SK-N-SH (cell line): ENCODE results near the gene LGR6. TPM values are rescaled to one million over a fixed set of nuclear protein-coding genes. Genes with fewer than 3 reads are reported as not detected.

Experiments
- CTCF ChIA-PET: fragments of 300-600, 350-600 bp; formaldehyde crosslinking; extraction: SDS; loops from one replicate; lab custom pipeline; 2021; lab: Yijun Ruan, JAX
- POLR2A ChIA-PET: fragments of 350-600 bp; sonication (Branson Sonifier 250); formaldehyde crosslinking; extraction: SDS; loops from one replicate; lab custom pipeline; 2020; ENCODE audit warnings: antibody characterized with exemption, inconsistent platforms; lab: Yijun Ruan, JAX
- DNase-seq: peaks from one replicate; pipeline ENCODE4 v3.0.0; 2012
- H2AFZ ChIP-seq: fragments of 200-600 bp; sonication (generic); 2 replicates; pipeline ENCODE4 v1.8.1; 2016; ENCODE audit warnings: antibody characterized with exemption, mild to moderate bottlenecking, low read depth
- H3F3A ChIP-seq: fragments of 200-600 bp; sonication (generic); replicated peaks from 2 replicates; pipeline ENCODE3; 2016; ENCODE audit warnings: antibody characterized with exemption, mild to moderate bottlenecking; ENCODE audit not compliant: insufficient read depth
- H3K27ac ChIP-seq, 2 experiments: fragments of 200-500 bp in 1 of 2; fragments of 200-600 bp in 1 of 2; sonication (Bioruptor generic) in 1 of 2; sonication (generic), shearing (Covaris generic) in 1 of 2; 2 replicates each; pipeline versions ENCODE4 v1.5.1 to v1.6.1; 2014 to 2016; ENCODE audit warnings: low read depth in 2 of 2, inconsistent platforms in 1 of 2, low read length in 1 of 2, mild to moderate bottlenecking in 1 of 2, mixed read lengths in 1 of 2
- H3K27me3 ChIP-seq: fragments of 200-600 bp; sonication (generic), shearing (Covaris generic); 2 replicates; pipeline ENCODE4 v1.6.1; 2016; ENCODE audit warnings: mixed run types; ENCODE audit not compliant: insufficient read depth
- H3K36me3 ChIP-seq, 2 experiments: fragments of 200-500 bp in 1 of 2; fragments of 200-600 bp in 1 of 2; sonication (Bioruptor generic) in 1 of 2; sonication (generic) in 1 of 2; replicated peaks in 1 of 2; 2 replicates each; pipeline versions ENCODE3 to v1.5.1; 2014 to 2016; ENCODE audit warnings: low read length in 1 of 2, mild to moderate bottlenecking in 1 of 2; ENCODE audit not compliant: insufficient read depth in 2 of 2, control insufficient read depth in 1 of 2
- H3K4me1 ChIP-seq, 2 experiments: fragments of 200-500 bp in 1 of 2; fragments of 200-600 bp in 1 of 2; sonication (Bioruptor generic) in 1 of 2; sonication (generic), shearing (Covaris generic) in 1 of 2; 2 replicates each; pipeline versions ENCODE4 v1.5.1 to v1.6.1; 2014 to 2016; ENCODE audit warnings: low read depth in 1 of 2, low read length in 1 of 2, mixed run types in 1 of 2; ENCODE audit not compliant: insufficient read depth in 2 of 2, control insufficient read depth in 1 of 2
- H3K4me2 ChIP-seq: fragments of 200-600 bp; sonication (generic), shearing (Covaris generic); 2 replicates; pipeline ENCODE4 v1.6.1; 2017; ENCODE audit warnings: mixed run types
- H3K4me3 ChIP-seq, 2 experiments: fragments of 200-500 bp in 1 of 2; fragments of 200-600 bp in 1 of 2; sonication (Bioruptor generic) in 1 of 2; sonication (generic), shearing (Covaris generic) in 1 of 2; 2 replicates each; pipeline versions ENCODE4 v1.5.1 to v1.8.1; 2014 to 2016; ENCODE audit warnings: low read depth in 2 of 2, inconsistent platforms in 1 of 2, low read length in 1 of 2, mild to moderate bottlenecking in 1 of 2, mixed read lengths in 1 of 2, moderate library complexity in 1 of 2
- H3K79me2 ChIP-seq: fragments of 200-600 bp; sonication (generic); 2 replicates; pipeline ENCODE4 v1.8.1; 2017; ENCODE audit warnings: mild to moderate bottlenecking; ENCODE audit not compliant: insufficient read depth
- H3K9ac ChIP-seq: fragments of 200-600 bp; sonication (generic); 2 replicates; pipeline ENCODE4 v1.6.1; 2017; ENCODE audit warnings: mixed run types
- H3K9me2 ChIP-seq: fragments of 200-600 bp; sonication (generic); 2 replicates; pipeline ENCODE4 v1.6.1; 2017; ENCODE audit warnings: mixed run types
- H3K9me3 ChIP-seq: fragments of 200-600 bp; sonication (generic); 2 replicates; pipeline ENCODE4 v1.6.1; 2017; ENCODE audit warnings: mixed run types, mild to moderate bottlenecking, moderate library complexity
- H4K20me1 ChIP-seq: fragments of 200-600 bp; sonication (generic); 2 replicates; pipeline ENCODE4 v1.6.1; 2017; ENCODE audit warnings: mild to moderate bottlenecking, mixed run types; ENCODE audit not compliant: insufficient read depth
- CHD2 ChIP-seq: fragments of 150-350 bp; IDR thresholded peaks from 2 replicates; pipeline ENCODE4 v1.6.1; 2018; ENCODE audit warnings: low read length; ENCODE audit not compliant: partially characterized antibody
- ELF1 ChIP-seq: IDR thresholded peaks from 2 replicates; pipeline ENCODE4 v1.4.0; 2012
- EZH2phosphoT487 ChIP-seq: fragments of 200-600 bp; sonication (generic); IDR thresholded peaks from 2 replicates; pipeline ENCODE4 v1.6.1; 2017; ENCODE audit warnings: low read depth, mixed run types, mild to moderate bottlenecking, antibody characterized with exemption, moderate library complexity, borderline replicate concordance
- FOXJ3 ChIP-seq: sonication (generic); formaldehyde crosslinking; IDR thresholded peaks from 2 replicates; pipeline ENCODE4 v1.5.1; 2020; ENCODE audit warnings: mild to moderate bottlenecking, missing genetic modification reagents
- FOXM1 ChIP-seq: IDR thresholded peaks from 2 replicates; pipeline ENCODE4 v1.4.0; 2012; ENCODE audit warnings: low read depth, mild to moderate bottlenecking
- GABPA ChIP-seq: IDR thresholded peaks from 2 replicates; pipeline ENCODE4 v1.4.0; 2012; ENCODE audit warnings: low read depth, mild to moderate bottlenecking
- GATA2 ChIP-seq: sonication (generic); formaldehyde crosslinking; IDR thresholded peaks from 2 replicates; pipeline ENCODE4 v1.5.0; 2020; ENCODE audit warnings: mild to moderate bottlenecking, missing genetic modification reagents
- JUND ChIP-seq: IDR thresholded peaks from 2 replicates; pipeline ENCODE4 v1.4.0; 2012
- NFIC ChIP-seq: IDR thresholded peaks from 2 replicates; pipeline ENCODE4 v1.4.0; 2012; ENCODE audit warnings: borderline replicate concordance
- NRF1 ChIP-seq: IDR thresholded peaks from 2 replicates; pipeline ENCODE4 v1.6.1; 2012; ENCODE audit warnings: low read depth, mild to moderate bottlenecking, low read length
- POLR2AphosphoS5 ChIP-seq: IDR thresholded peaks from 2 replicates; pipeline ENCODE4 v1.6.1; 2012; ENCODE audit warnings: low read depth, low read length
- RAD21 ChIP-seq: IDR thresholded peaks from 2 replicates; pipeline ENCODE4 v1.6.1; 2012; ENCODE audit warnings: mild to moderate bottlenecking, low read length
- RFX5 ChIP-seq: IDR thresholded peaks from 2 replicates; pipeline ENCODE4 v1.6.1; 2012; ENCODE audit warnings: mild to moderate bottlenecking, improper control_type of control experiment, low read length
- SMC3 ChIP-seq: IDR thresholded peaks from 2 replicates; pipeline ENCODE4 v1.6.1; 2012; ENCODE audit warnings: low read depth, low read length, improper control_type of control experiment
- TAF1 ChIP-seq: IDR thresholded peaks from 2 replicates; pipeline ENCODE4 v1.6.1; 2012; ENCODE audit warnings: low read depth, mild to moderate bottlenecking, low read length, moderate library complexity, borderline replicate concordance
- TCF12 ChIP-seq: IDR thresholded peaks from 2 replicates; pipeline ENCODE4 v1.4.0; 2012
- TEAD4 ChIP-seq: IDR thresholded peaks from 2 replicates; pipeline ENCODE4 v1.4.0; 2012; ENCODE audit warnings: mild to moderate bottlenecking, borderline replicate concordance; ENCODE audit not compliant: insufficient read depth
- YY1 ChIP-seq: IDR thresholded peaks from 2 replicates; pipeline ENCODE4 v1.4.0; 2012; ENCODE audit warnings: low read depth, mild to moderate bottlenecking
- WGBS: methylation state at CpG from one replicate; pipeline ENCODE4 v1.1.6; 2017; ENCODE audit warnings: low lambda C conversion rate; 5-methylcytosine and 5-hydroxymethylcytosine counted together
- polyA plus RNA-seq, 3 experiments: library from polyadenylated mRNA; depleted of rRNA; stranded (reverse); fragments of >200 nt; gene quantifications; 2 replicates each; pipeline ENCODE4 v1.2.3, GENCODE V29; 2012
- TF ChIP-seq, protein P1 (sequence below): fragments of 150-350 bp; IDR thresholded peaks from 2 replicates; pipeline ENCODE4 v1.6.1; 2016; ENCODE audit warnings: mild to moderate bottlenecking, low read depth, low read length
- TF ChIP-seq, protein P2 (sequence below): IDR thresholded peaks from 2 replicates; pipeline ENCODE4; 2012
- TF ChIP-seq, protein P3 (sequence below): IDR thresholded peaks from 2 replicates; pipeline ENCODE4 v1.4.0; 2012; ENCODE audit warnings: low read depth
- TF ChIP-seq, protein P4 (sequence below): fragments of 150-350 bp; IDR thresholded peaks from 2 replicates; pipeline ENCODE4 v1.6.1; 2017; ENCODE audit warnings: antibody characterized with exemption, low read length, low read depth, borderline replicate concordance

Gene LGR6
- polyA plus RNA-seq, 1 of the 3 experiments (the other 2 are of a cell fraction), result 0.03 TPM

DNA sequence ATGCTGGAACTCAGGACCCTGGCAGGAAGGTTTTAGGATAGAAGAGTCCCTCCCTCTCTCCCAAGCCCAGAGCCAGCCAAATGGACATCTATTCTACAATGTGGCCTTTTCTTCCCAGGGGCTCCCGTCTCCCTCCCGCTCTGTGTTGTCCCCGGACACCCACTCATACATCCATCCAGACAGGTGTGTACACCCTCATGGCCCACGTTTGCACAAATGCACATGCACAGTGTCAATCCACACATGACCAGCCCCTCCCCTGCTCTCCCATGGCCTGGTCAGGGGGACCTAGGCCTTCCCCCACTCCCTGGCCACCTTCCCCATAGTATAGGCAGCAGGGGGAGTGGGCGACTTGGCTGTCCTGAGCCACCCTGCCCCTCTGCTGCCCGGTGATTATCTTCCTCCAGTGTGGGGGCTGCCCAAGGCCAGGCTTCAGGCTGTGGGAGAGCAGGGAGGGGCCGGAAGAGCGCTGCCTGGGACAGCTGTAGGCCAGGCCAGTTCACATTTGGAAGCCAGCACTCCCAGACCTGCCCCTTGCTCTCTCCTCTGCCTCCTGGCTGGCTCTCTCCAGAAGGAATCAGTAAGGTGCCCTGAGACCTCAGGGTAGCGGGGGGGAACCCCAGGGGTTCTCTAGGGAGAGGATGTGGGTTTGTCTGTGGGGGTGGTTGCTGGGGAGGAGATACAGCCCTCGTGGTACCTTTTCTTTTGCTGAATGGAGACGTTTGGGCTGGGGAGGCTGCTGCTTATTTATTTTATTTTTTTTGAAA, 29.1 kb upstream of the LGR6 start:
- Histone ChIP-seq H3K4me1 (peaks cover 0 to 58% of the 10 kb centered on the region in 2 experiments; a peak in 1 of 4 replicates), H3K36me3 (no peaks in the 10 kb centered on the region), H4K20me1 (no peaks in the 10 kb centered on the region), H3K27ac (no peak overlapping the region; a peak in 1 of 4 replicates), H3K9me2 (no peaks in the 10 kb centered on the region), H3F3A (no peaks in the 10 kb centered on the region)
- POLR2A ChIA-PET, result no interaction called here
- DNase-seq, result no peak
- 67% methylated on average over 8 of the region's 11 CpGs for WGBS
- TF ChIP-seq TAF1 (no peak), YY1 (no peak), CHD2 (no peak), NRF1 (no peak), TEAD4 (no peak), GABPA (no peak), JUND (no peak)
- TF ChIP-seq, protein P1, sequence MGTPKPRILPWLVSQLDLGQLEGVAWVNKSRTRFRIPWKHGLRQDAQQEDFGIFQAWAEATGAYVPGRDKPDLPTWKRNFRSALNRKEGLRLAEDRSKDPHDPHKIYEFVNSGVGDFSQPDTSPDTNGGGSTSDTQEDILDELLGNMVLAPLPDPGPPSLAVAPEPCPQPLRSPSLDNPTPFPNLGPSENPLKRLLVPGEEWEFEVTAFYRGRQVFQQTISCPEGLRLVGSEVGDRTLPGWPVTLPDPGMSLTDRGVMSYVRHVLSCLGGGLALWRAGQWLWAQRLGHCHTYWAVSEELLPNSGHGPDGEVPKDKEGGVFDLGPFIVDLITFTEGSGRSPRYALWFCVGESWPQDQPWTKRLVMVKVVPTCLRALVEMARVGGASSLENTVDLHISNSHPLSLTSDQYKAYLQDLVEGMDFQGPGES, result no peak
- TF ChIP-seq, protein P2, sequence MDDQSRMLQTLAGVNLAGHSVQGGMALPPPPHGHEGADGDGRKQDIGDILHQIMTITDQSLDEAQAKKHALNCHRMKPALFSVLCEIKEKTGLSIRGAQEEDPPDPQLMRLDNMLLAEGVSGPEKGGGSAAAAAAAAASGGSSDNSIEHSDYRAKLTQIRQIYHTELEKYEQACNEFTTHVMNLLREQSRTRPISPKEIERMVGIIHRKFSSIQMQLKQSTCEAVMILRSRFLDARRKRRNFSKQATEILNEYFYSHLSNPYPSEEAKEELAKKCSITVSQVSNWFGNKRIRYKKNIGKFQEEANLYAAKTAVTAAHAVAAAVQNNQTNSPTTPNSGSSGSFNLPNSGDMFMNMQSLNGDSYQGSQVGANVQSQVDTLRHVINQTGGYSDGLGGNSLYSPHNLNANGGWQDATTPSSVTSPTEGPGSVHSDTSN, result no peak
- TF ChIP-seq, protein P3, sequence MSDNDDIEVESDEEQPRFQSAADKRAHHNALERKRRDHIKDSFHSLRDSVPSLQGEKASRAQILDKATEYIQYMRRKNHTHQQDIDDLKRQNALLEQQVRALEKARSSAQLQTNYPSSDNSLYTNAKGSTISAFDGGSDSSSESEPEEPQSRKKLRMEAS, result no peak
- TF ChIP-seq, all 33 proteins: peak for 0
- CTCF ChIA-PET, result interaction anchor here (1.2 to 1.4 kb wide), 2 partner anchors 10 to 16 kb away, joined by 3 to 8 read pairs; no protein-coding TSS in a partner anchor
- no peaks in the 10 kb centered on the region for H3K27me3 ChIP-seq
- H3K9ac ChIP-seq, result no peak overlapping the region
- H2AFZ ChIP-seq, result no peak overlapping the region
- H3K9me3 ChIP-seq, result no peaks in the 10 kb centered on the region
- no peak overlapping the region for H3K4me3 ChIP-seq
- no peak overlapping the region for H3K4me2 ChIP-seq
- no peaks in the 10 kb centered on the region for H3K79me2 ChIP-seq

DNA sequence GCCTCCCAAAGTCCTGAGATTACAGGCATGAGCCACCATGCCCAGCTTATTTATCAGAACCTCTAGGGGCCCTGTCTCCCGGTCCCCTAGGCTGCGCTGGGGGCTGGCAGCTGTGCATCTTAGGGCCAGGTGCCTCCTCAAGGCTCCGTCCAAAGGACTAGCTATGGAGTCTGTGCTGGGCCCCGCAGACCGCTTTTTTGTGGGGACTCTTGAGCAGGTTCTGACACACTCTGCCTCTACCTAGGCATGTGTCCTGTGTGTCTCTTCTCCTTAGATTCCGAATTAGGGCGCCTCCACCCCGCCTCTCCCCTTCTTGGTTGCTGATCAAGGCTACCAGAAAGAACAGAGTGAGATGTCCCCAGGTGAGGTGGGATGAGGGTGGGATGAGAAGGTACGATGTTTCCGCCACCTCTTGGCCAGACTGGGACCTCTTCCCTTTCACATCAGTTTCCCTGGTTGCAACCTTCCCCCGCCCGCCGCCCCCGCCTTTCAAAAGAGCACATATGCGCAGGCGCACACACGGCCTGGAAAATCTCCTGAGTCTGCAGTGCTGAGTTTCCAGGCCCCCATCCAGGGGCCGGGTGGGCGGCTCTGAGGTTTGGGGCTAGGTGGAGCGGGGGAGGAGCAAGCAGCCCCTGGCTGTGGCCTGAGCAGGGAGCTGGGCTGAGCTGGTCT, 28.2 kb upstream of the LGR6 start:
- H4K20me1 ChIP-seq, result no peaks in the 10 kb centered on the region
- H3K4me1 ChIP-seq, result peaks cover 0 to 60% of the 10 kb centered on the region in 2 experiments; a peak in 1 of 4 replicates
- H2AFZ ChIP-seq, result no peak overlapping the region
- ChIA-PET POLR2A (no interaction called here), CTCF (interaction anchor here (1.0 to 3.3 kb wide), 4 partner anchors 11 to 30 kb away, joined by 3 to 11 read pairs (median 4); no protein-coding TSS in a partner anchor)
- DNase-seq, result no peak
- no peaks in the 10 kb centered on the region for H3F3A ChIP-seq
- TF ChIP-seq RFX5, result no peak
- no peak for TF ChIP-seq SMC3
- no peak for TF ChIP-seq NRF1
- TF ChIP-seq, protein P1, result no peak
- no peak for TF ChIP-seq EZH2phosphoT487
- TF ChIP-seq GATA2 (CRISPR knock-in tag), result no peak
- TF ChIP-seq TCF12, result no peak
- no peak for TF ChIP-seq FOXM1
- TF ChIP-seq NFIC, result no peak
- no peak for TF ChIP-seq FOXJ3 (CRISPR knock-in tag)
- no peak for TF ChIP-seq RAD21
- TF ChIP-seq, protein P4, sequence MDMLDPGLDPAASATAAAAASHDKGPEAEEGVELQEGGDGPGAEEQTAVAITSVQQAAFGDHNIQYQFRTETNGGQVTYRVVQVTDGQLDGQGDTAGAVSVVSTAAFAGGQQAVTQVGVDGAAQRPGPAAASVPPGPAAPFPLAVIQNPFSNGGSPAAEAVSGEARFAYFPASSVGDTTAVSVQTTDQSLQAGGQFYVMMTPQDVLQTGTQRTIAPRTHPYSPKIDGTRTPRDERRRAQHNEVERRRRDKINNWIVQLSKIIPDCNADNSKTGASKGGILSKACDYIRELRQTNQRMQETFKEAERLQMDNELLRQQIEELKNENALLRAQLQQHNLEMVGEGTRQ, result no peak
- no peak for TF ChIP-seq ELF1
- TF ChIP-seq CHD2, result no peak
- no peak for TF ChIP-seq POLR2AphosphoS5
- H3K4me2 ChIP-seq, result no peak overlapping the region
- H3K79me2 ChIP-seq, result no peaks in the 10 kb centered on the region
- no peaks in the 10 kb centered on the region for H3K27me3 ChIP-seq
- H3K27ac ChIP-seq, result no peak overlapping the region
- H3K9ac ChIP-seq, result no peak overlapping the region
- H3K9me2 ChIP-seq, result no peaks in the 10 kb centered on the region
- H3K36me3 ChIP-seq, result no peaks in the 10 kb centered on the region
- WGBS, result 87% methylated on average over 10 of the region's 20 CpGs
- H3K9me3 ChIP-seq, result no peaks in the 10 kb centered on the region
- H3K4me3 ChIP-seq, result no peak overlapping the region
